Measurements from ENCODE around the gene CDC40. TPM values are rescaled to one million over a fixed set of nuclear protein-coding genes. Genes with fewer than 3 reads are reported as not detected.

Gene CDC40
- total and polyA plus RNA-seq, 12 donors, result 5.7 to 20.5 (median 15.3) TPM

GRCh38 chr6:110190726-110191125, 10.5 kb downstream of the CDC40 start:
- Histone ChIP-seq H3K36me3 (peaks cover 0 to 19% (median 9%) of the 10 kb centered on the region in 9 donors), H3K4me3 (no peak overlapping the region), H3K27ac (no peak overlapping the region), H3K9me3 (no peaks in the 10 kb centered on the region), H3K27me3 (no peaks in the 10 kb centered on the region), H3K4me1 (peaks cover 0 to 49% (median 25%) of the 10 kb centered on the region in 9 donors)
- ATAC-seq (no peak), DNase-seq (no peak)
- WGBS, 2 donors, result 55 to 64% methylated on average over 6 of the region's 6 CpGs
- TF ChIP-seq, protein P1, sequence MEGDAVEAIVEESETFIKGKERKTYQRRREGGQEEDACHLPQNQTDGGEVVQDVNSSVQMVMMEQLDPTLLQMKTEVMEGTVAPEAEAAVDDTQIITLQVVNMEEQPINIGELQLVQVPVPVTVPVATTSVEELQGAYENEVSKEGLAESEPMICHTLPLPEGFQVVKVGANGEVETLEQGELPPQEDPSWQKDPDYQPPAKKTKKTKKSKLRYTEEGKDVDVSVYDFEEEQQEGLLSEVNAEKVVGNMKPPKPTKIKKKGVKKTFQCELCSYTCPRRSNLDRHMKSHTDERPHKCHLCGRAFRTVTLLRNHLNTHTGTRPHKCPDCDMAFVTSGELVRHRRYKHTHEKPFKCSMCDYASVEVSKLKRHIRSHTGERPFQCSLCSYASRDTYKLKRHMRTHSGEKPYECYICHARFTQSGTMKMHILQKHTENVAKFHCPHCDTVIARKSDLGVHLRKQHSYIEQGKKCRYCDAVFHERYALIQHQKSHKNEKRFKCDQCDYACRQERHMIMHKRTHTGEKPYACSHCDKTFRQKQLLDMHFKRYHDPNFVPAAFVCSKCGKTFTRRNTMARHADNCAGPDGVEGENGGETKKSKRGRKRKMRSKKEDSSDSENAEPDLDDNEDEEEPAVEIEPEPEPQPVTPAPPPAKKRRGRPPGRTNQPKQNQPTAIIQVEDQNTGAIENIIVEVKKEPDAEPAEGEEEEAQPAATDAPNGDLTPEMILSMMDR (IDR thresholded peaks at IDR 0.05), result no peak
- intact Hi-C loops (cut with DNase I), result loop anchor here in 1 of 10 donors (1.0 kb wide), 1 partner anchor 173 kb away; no protein-coding TSS in a partner anchor

GRCh38 chr6:110191477-110191876, 11.2 kb downstream of the CDC40 start:
- peaks cover 0 to 43% (median 25%) of the 10 kb centered on the region in 9 donors for H3K4me1 ChIP-seq
- TF ChIP-seq, protein P1 (IDR thresholded peaks at IDR 0.05), result no peak
- 71 to 72% methylated on average over 2 of the region's 2 CpGs for WGBS, 2 donors
- peaks cover 0 to 19% (median 9%) of the 10 kb centered on the region in 9 donors for H3K36me3 ChIP-seq
- H3K27me3 ChIP-seq, result no peaks in the 10 kb centered on the region
- DNase-seq (no peak), ATAC-seq (no peak)
- no peak overlapping the region for H3K4me3 ChIP-seq
- H3K27ac ChIP-seq, result no peak overlapping the region
- intact Hi-C loops (cut with DNase I), result loop anchor here in 1 of 10 donors (1.0 kb wide), 1 partner anchor 172 kb away; no protein-coding TSS in a partner anchor
- H3K9me3 ChIP-seq, result no peaks in the 10 kb centered on the region

DNA sequence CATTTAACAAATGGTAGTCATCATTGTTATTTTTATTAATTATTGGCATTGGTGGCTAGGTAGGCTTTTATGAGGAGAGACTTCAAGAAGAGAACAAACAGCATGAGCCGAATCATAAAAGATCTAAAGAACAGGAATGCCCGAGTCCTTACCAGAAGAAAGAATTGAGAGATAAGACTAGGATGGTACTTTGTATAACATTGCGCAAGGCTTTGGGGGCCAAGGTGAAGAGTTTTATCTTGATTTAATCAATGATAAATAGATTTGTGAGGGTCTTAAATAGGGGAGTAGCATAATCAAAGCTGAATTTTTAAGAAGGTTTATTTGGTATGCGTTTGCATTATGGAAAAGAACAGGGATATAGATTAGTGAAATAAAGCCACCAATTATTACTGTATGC, 15.4 kb downstream of the CDC40 start:
- ATAC-seq (no peak), DNase-seq (no peak)
- peaks cover 0 to 23% (median 9%) of the 10 kb centered on the region in 9 donors for H3K36me3 ChIP-seq
- peaks cover 0 to 18% (median 14%) of the 10 kb centered on the region in 9 donors for H3K4me1 ChIP-seq
- no peaks in the 10 kb centered on the region for H3K27me3 ChIP-seq
- H3K4me3 ChIP-seq, result no peak overlapping the region
- 93 to 97% methylated on average over 4 of the region's 4 CpGs for WGBS, 2 donors
- TF ChIP-seq, protein P1 (IDR thresholded peaks at IDR 0.05), result no peak
- intact Hi-C loops (cut with DNase I), result no loop called here
- H3K27ac ChIP-seq, result no peak overlapping the region
- no peaks in the 10 kb centered on the region for H3K9me3 ChIP-seq

- intact Hi-C loops (cut with DNase I), result no loop called here
- DNase-seq, result no peak
- H3K27me3 ChIP-seq, result no peaks in the 10 kb centered on the region
- WGBS, 2 donors, result 86 to 89% methylated on average over 1 of the region's 1 CpG
- H3K27ac ChIP-seq, result no peak overlapping the region
- ATAC-seq, result no peak
- peaks cover 0 to 11% (median 3%) of the 10 kb centered on the region in 9 donors for H3K4me1 ChIP-seq
- no peaks in the 10 kb centered on the region for H3K9me3 ChIP-seq
- H3K36me3 ChIP-seq, result peaks cover 0 to 29% (median 9%) of the 10 kb centered on the region in 9 donors
- H3K4me3 ChIP-seq, result no peak overlapping the region
- TF ChIP-seq, protein P1 (IDR thresholded peaks at IDR 0.05), result no peak
These were observed 16.6 kb downstream of the CDC40 start for GRCh38 chr6:110196874-110197273.
